GM19468 (cell line): ENCODE measurements around the gene TCAIM.

Experiments
- ATAC-seq: cut with Tn5 transposase; IDR thresholded peaks from one replicate; pipeline ENCODE4 v1.9.1; 2021; ENCODE audit warnings: mild to moderate bottlenecking, moderate library complexity, moderate number of reproducible peaks; ENCODE audit not compliant: unreplicated experiment; ENCODE audit errors: extremely low read depth

The TCAIM gene

DNA sequence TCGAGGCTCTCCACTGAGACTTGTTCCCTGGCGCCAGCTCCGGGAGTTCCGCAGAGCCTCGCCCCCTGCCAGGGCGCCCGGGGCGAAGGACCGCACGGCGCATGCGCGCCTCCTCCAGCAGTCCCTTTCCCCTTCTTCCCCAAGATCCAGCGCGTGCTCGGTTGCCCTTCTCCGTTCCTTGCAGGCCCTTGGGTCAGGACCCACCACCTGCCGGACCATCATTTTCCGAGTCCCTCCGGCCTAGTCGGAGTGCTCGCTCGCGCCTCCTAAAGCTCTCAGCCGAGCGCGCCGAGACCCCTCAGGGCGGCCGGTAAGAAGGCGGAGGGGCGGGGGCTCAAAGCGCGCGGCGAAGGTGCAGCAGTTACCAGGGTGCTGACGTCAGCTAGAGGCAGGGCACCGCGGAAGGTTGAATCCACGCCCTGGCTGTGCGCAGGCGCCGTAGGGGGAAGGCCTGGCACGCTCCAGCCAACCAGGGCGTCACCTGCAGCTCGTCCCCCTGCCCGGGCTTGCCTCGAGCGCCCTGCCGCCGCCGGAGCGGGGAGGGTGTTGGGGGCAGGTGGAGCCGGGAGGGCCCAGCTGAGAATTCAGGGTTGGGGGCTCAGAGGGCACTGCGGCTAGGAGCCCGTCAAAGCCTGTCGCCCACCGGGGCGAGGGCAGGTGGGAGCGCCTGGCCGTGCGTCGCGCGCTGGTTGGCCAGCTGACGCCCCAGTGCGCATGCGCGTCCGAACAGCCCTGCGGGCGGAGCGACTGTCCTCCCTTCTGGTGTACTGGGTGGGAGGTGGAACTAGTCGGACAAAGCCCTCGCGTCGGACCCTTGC, at the start of gene TCAIM:
Gene TCAIM (plus strand): TSS at position 757 of the 818 bp plus-strand sequence. CDS start 16,017 bp downstream, outside the sequence.
- peak; percentile 94 for ATAC-seq

GRCh38 chr3:44289882-44290462, 48.6 kb upstream of the TCAIM start:
- ATAC-seq = no peak

- no peak for ATAC-seq
These were observed 46.3 kb upstream of the TCAIM start for GRCh38 chr3:44292276-44292675.

DNA sequence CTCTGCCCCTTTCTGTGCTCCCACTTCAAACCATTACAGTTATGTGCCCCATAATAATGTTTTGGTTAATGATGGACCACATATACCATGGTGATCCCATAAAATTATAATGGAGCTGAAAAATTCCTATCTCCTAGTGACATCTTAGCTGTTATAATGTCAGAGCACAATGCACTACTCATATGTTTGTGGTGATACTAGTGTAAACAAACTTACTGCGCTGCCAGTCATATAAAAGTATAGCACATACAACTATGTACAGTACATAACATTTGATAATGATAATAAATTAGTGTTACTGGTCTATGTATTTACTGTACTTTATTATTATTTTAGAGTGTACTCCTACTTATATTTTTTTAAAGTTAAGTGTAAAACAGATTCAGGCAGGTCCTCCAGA, 45.6 kb upstream of the TCAIM start:
- ATAC-seq = no peak

DNA sequence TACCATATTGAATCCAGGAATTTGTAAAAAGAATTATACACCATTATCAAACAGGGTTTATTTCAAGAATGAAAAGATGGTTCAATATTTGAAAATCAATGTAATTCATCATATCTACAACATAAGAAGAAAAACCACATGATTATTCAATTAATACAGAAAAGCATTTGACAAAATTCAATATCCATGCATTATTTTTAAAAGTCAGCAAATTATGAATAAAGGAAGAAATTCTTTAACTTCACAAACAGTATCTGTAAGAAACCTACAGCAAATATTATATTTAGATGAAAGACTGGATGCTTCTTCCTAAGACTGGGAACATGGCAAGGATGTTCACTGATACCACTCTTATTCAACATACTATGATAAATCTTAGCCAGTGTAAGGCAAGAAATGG, 41.3 kb upstream of the TCAIM start:
- no peak for ATAC-seq

- no peak for ATAC-seq
These were observed 36.8 kb upstream of the TCAIM start for GRCh38 chr3:44301746-44302145.

DNA sequence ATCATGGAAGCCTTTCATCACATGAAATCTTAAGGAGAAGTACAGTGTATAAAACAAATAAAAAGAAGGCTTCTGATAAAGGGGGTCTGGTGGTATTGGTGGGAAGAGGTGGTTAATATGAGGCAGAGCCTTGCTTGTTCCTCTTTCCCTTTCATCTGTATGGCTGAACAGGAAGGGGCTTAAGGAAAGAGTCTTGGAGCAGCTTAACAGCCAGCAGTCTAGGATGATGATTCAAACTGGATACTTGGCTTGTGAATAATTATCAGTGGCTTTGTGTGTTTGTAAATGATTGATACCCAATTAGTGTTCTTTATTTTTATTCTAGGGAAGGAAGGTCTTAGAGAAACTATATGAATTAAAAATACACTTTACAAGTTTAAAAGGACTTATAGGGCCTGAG, 29.1 kb upstream of the TCAIM start:
- no peak for ATAC-seq

GRCh38 chr3:44318891-44319311, 19.7 kb upstream of the TCAIM start:
- ATAC-seq = no peak

DNA sequence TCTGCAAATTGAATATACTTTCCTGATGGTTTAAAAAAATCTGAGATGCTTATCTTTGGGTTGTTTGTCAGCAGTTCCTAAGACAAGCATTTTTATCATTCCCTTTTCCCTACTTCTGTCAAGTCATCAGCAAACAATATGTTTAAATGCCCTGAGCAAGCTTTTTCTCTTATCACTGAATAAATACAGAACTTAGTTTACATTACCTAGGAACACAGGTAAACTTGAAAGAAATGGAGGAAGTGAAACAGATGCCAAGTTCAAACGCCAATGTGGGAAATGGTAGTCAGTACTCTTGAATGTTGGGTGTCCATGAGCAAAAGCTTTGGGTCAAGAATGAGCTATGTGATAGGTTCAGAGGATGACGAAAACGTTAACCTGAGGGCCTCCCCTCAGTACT, 17.2 kb upstream of the TCAIM start:
- ATAC-seq = no peak

- no peak for ATAC-seq
These were observed 15.1 kb upstream of the TCAIM start for GRCh38 chr3:44323341-44323955.

DNA sequence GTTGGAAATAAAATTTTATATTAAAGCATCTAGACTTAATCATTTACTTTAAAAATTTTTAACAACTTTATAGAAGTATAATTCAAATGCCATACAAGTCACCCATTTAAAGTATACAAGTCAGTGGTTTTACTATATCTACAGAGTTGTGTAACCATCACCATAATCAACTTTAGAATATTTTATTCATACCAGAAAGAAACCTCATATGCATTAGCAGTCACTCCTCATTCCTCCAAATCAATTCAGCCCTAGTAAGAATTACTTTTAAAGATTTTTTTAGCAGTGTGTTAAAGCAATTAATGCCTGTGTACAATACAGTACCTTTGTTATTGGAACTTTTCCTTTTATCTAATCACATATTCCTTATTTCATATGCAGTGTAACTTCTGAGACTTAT, 14.0 kb upstream of the TCAIM start:
- ATAC-seq = no peak

GRCh38 chr3:44326019-44326418, 12.5 kb upstream of the TCAIM start:
- no peak for ATAC-seq

GRCh38 chr3:44326515-44326914, 12.1 kb upstream of the TCAIM start:
- no peak for ATAC-seq

- ATAC-seq = no peak
These were observed 8.6 kb upstream of the TCAIM start for GRCh38 chr3:44329946-44330345.

DNA sequence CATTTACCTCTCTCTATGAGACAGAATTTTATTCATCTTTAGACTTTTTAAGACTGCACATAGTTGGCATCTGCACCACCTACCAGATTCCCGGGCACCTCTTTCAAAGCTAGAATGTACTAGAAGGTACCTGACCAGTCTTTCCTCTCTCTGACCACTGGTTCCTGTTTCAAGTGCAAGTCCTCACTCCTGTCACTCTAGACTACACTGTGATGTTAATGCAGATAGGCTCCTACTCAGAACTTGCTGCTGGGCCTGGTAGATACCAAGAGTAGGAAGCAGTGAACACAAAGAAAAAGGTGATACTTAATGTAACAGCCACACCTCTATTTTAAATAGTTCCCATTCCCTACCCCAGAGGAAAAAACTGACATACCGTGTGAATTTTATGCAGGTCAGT, 8.1 kb upstream of the TCAIM start:
- ATAC-seq = no peak

DNA sequence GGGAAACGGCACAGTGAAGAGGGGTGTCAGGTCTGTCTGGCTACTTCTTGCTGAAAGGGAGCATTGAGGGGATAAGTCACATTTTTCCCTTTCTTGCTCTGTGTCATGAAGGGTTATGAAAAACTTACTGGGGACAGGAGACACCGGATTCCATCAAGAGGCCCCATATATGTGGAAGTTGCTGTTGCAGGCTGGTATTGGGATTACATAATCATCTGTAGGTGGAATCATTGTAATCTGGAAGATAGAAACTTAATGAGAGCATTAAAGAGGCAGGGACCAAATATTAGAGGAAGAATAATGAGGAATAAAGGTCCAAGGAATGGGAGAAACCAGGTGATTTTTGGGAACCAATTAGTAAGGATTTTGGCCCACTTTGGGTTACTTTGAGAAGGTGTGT, 4.2 kb upstream of the TCAIM start:
- no peak for ATAC-seq

DNA sequence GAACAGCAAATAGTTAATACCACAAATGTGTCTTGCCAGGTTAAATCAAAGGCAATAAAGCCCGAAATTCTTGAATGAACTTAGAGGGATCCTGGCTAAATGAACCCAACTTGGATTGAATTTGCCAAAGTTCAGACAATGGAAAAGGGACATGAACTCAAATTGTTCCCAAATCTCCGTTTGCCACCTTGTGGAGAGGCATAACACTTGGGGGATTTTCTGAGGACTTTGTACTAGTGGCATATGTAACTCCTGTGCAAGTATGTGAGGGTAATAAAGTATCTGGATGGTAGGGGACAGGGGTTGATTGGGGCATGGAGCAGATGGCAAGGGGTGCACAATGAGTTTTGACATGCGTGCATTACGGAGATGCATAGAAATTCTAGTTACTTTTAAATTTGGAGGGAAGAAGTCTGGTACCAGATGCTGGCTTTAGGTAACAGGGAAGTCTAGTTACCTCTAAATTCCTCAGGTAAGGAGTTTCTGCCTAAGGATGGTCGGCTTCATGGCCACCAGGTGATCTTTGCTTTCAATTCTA, 1.2 kb upstream of the TCAIM start:
- ATAC-seq = no peak

DNA sequence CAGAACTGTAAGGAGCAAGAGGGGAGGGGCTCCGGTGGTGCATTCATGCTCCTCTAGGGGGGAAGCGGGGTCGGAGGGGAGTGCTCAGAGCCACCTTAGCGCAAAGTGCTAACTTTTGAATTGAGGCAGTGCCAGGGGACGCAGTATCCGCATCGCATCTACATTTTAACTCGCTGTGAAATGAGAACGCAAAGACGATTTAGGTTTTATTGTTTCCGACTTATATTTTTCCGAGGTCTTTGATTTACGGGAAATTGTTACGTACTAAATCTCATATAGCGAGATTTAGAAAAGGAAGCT, 212 bp downstream of the TCAIM start:
- ATAC-seq = no peak

DNA sequence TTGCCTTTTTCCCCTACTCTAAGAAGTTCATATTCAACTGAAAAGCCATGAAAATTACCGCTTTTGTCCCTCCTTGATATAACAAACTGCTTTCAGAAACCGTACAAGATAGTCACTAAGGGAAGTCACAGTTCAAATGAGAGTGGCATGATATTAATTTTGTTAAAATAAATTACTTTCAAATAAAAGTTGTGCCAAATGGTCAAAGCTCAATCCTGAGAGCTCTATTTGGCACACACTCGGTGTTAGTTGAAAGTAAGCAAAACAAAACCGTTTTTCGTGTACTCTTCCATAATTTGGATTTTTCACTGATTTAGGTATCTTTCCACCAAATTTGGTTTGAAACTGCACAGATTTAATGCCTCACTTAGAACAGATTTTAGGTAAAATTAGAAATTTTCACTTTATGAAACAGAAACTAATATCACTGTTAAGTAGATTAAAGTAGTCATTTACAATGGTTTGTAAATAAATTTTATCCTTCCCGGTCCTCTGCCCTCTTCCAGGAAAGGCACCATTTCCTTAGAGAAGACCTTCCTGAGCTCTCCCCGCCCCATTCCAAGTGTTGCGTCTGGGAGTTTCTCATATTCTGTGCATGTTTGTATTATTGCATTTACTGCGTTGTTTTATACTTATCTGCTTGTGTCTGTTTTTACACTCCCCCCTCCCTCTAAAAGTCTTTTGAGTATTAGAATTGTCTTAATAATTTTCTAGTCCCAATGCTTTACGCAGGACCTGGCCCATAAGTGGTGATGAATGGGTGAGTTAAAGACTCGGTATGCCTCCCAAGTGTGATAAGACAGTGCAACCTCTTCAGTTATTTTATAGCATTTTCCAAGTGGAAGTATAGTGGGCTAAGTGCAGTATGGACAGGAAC, 853 bp downstream of the TCAIM start:
- ATAC-seq = no peak

DNA sequence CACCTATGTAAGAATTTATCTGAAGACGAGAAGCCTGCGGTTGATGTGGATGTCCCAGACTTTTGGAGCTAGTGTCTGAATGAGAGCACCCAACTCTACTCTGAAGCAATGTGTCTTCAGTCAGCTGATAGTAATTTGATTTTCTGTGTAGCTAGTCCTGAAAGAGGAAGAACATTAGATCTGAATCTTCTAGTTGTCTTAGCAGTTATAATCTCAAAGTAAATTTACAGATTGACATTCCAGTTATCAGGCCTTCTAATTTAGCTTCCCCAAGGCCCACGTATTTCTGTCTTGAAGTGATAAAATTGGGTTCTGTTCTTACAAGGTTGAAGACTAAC, 1.5 kb downstream of the TCAIM start:
- ATAC-seq = no peak
